B cell (primary cell): ENCODE measurements around the gene NPPB. TPM values are rescaled to one million over a fixed set of nuclear protein-coding genes. Genes with fewer than 3 reads are reported as not detected.

Source experiments
- ATAC-seq: fragments of 200-7000 bp; cut with Tn5 transposase; one replicate; pipeline ENCODE4 v1.10.0; 2021; ENCODE audit warnings: low read depth, mild to moderate bottlenecking, moderate number of reproducible peaks, moderate library complexity
- CTCF ChIA-PET: fragments of 350-600 bp; sonication (Branson Sonifier 250); formaldehyde crosslinking; loops from one replicate; lab custom pipeline; 2021; ENCODE audit warnings: antibody characterized with exemption, inconsistent platforms; lab: Charles Lee
- POLR2A ChIA-PET: fragments of 350-600 bp; sonication (Branson Sonifier 250); formaldehyde crosslinking; loops from one replicate; lab custom pipeline; 2021; ENCODE audit warnings: antibody characterized with exemption; lab: Charles Lee
- DNase-seq: peaks from one replicate; pipeline ENCODE4 v3.0.0; 2013
- H2AFZ ChIP-seq: 2 replicates; pipeline ENCODE4 v1.6.1; 2012; ENCODE audit warnings: mild to moderate bottlenecking, low read depth, low read length; ENCODE audit not compliant: insufficient read depth, poor library complexity, severe bottlenecking
- H3K27ac ChIP-seq, 2 donors: 1 replicate in 1 of 2; 2 replicates in 1 of 2; pipeline ENCODE4 v1.5.1; 2012 to 2013; ENCODE audit warnings: low read length in 2 of 2, mild to moderate bottlenecking in 2 of 2, moderate library complexity in 1 of 2
- H3K27me3 ChIP-seq, 4 experiments: fragments of 200-600 bp in 1 of 4; sonication (generic) in 1 of 4; replicated peaks in 1 of 4; 1 replicate in 2 of 4; 2 replicates in 2 of 4; pipeline versions ENCODE4 v1.6.1 to v1.7.0; 2013 to 2016; ENCODE audit warnings: low read length in 3 of 4, mild to moderate bottlenecking in 2 of 4, mixed read lengths in 1 of 4, moderate library complexity in 1 of 4; ENCODE audit not compliant: insufficient read depth in 4 of 4, control insufficient read depth in 3 of 4; ENCODE audit errors: control extremely low read depth in 1 of 4
- H3K36me3 ChIP-seq, 2 experiments: replicated peaks in 1 of 2; 1 replicate in 1 of 2; 2 replicates in 1 of 2; pipeline versions ENCODE4 v1.6.1 to v1.7.1; 2013; ENCODE audit warnings: low read length in 1 of 2; ENCODE audit not compliant: insufficient read depth in 2 of 2, control insufficient read depth in 1 of 2; ENCODE audit errors: control extremely low read depth in 1 of 2, extremely low read depth in 1 of 2
- H3K4me1 ChIP-seq, 2 donors: fragments of 200-600 bp in 1 of 2; sonication (generic) in 1 of 2; 1 replicate in 1 of 2; 2 replicates in 1 of 2; pipeline versions ENCODE4 v1.5.1 to v1.6.1; 2013 to 2017; ENCODE audit warnings: low read length in 2 of 2; ENCODE audit not compliant: control insufficient read depth in 2 of 2, insufficient read depth in 2 of 2
- H3K4me2 ChIP-seq: replicated peaks from 2 replicates; pipeline ENCODE3; 2012; ENCODE audit warnings: mild to moderate bottlenecking, low read depth, low read length; ENCODE audit not compliant: poor library complexity, severe bottlenecking
- H3K4me3 ChIP-seq, 5 experiments: fragments of 200-600 bp in 1 of 5; sonication (generic) in 1 of 5; 1 replicate in 3 of 5; 2 replicates in 2 of 5; pipeline versions ENCODE4 v1.5.1 to v1.7.0; 2011 to 2016; ENCODE audit warnings: low read length in 4 of 5, mild to moderate bottlenecking in 4 of 5, low read depth in 2 of 5, control low read depth in 1 of 5, moderate library complexity in 1 of 5; ENCODE audit not compliant: insufficient read depth in 1 of 5; ENCODE audit errors: control extremely low read depth in 1 of 5, extremely low read depth in 1 of 5
- H3K79me2 ChIP-seq: fragments of 200-600 bp; sonication (generic); one replicate; pipeline ENCODE4 v1.6.0; 2016; ENCODE audit warnings: low read length; ENCODE audit not compliant: control insufficient read depth, insufficient read depth
- H3K9ac ChIP-seq: fragments of 200-600 bp; sonication (generic); 2 replicates; pipeline ENCODE4 v1.6.1; 2017; ENCODE audit warnings: mild to moderate bottlenecking, low read length, moderate library complexity
- H3K9me3 ChIP-seq, 3 donors: one replicate each; pipeline versions ENCODE4 v1.6.1 to v1.7.1; 2013; ENCODE audit warnings: low read length in 2 of 3; ENCODE audit not compliant: control insufficient read depth in 2 of 3, insufficient read depth in 1 of 3; ENCODE audit errors: control extremely low read depth in 1 of 3
- H4K20me1 ChIP-seq: 2 replicates; pipeline ENCODE4 v1.6.0; 2012; ENCODE audit warnings: mild to moderate bottlenecking, low read length; ENCODE audit not compliant: insufficient read depth, control insufficient read depth, poor library complexity, severe bottlenecking
- H3K27ac Mint-ChIP-seq: one replicate; pipeline ENCODE4 v1.8.0; 2021; ENCODE audit warnings: mixed read lengths
- H3K27me3 Mint-ChIP-seq: one replicate; pipeline ENCODE4 v1.8.0; 2021; ENCODE audit warnings: mixed read lengths
- H3K4me1 Mint-ChIP-seq: one replicate; pipeline ENCODE4 v1.8.0; 2021; ENCODE audit warnings: mixed read lengths
- H3K4me3 Mint-ChIP-seq: one replicate; pipeline ENCODE4 v1.8.0; 2021; ENCODE audit warnings: mixed read lengths
- H3K9me3 Mint-ChIP-seq: one replicate; pipeline ENCODE4 v1.8.0; 2022; ENCODE audit warnings: mixed read lengths; ENCODE audit not compliant: insufficient read depth
- EZH2 ChIP-seq: IDR thresholded peaks from 2 replicates; pipeline ENCODE4 v1.6.1; 2012; ENCODE audit warnings: borderline replicate concordance, low read depth, mild to moderate bottlenecking, moderate library complexity, low read length; ENCODE audit not compliant: insufficient read depth, poor library complexity, severe bottlenecking
- WGBS: methylation state at CpG from one replicate; pipeline ENCODE4 v1.1.5; 2013; ENCODE audit warnings: missing lambda C conversion rate; ENCODE audit not compliant: insufficient coverage; 5-methylcytosine and 5-hydroxymethylcytosine counted together
- intact Hi-C: fragments of 100-400 bp; cut with micrococcal nuclease; formaldehyde crosslinking; loops from one replicate; pipeline ENCODE4 v1.10.0; 2022
- polyA plus RNA-seq: library from polyadenylated mRNA; depleted of rRNA; stranded (reverse); fragments of >200 nt; gene quantifications from 2 replicates; pipeline ENCODE4 v1.2.3, GENCODE V29; 2012
- total RNA-seq, 2 donors: library from RNA; stranded (reverse); fragments of 120-200 nt in 1 of 2; gene quantifications; 1 replicate in 1 of 2; 2 replicates in 1 of 2; pipeline versions ENCODE4 v1.2.3 to v1.2.4, GENCODE V29; 2013 to 2022
- TF ChIP-seq, protein P1 (sequence below): fragments of 200-600 bp; IDR thresholded peaks from one replicate; pipeline ENCODE4 v1.8.0; 2022; ENCODE audit warnings: antibody characterized with exemption, mild to moderate bottlenecking

The NPPB gene
- total and polyA plus RNA-seq, 2 donors (not counting 1 experiment from before 2014, with no cell fraction given) = not detected

DNA sequence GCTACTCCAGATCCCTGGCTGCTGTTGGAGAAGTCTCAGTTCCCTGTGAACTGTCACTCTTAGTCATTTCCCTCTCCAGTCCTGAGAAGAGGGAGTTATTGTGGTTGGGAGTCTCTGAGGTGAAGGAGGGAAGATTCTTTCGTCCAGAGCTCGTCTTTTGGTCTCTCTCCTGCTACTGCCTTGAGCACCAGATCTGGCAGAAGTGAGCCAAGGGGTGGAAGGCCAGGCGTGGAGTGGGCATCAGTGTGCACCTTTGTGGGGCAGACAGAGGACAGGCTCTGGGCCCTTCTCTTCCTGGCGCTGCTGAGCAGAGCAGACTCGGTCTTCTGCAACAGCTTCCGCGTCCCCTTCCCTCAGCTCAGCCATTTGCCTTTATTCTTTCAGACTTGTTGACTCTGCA, 33.6 kb downstream of the NPPB start:
- Histone ChIP-seq H3K27ac (no peak overlapping the region), H3K4me3 (no peak overlapping the region), H3K9ac (no peak overlapping the region), H3K79me2 (peaks cover 9% of the 10 kb centered on the region), H4K20me1 (no peaks in the 10 kb centered on the region), H3K9me3 (no peaks in the 10 kb centered on the region), H2AFZ (no peak overlapping the region), H3K4me1 (no peaks in the 10 kb centered on the region), H3K27me3 (no peaks in the 10 kb centered on the region), H3K4me2 (no peak overlapping the region), H3K36me3 (peaks cover 25 to 78% of the 10 kb centered on the region in 2 experiments)
- no peak for ATAC-seq
- intact Hi-C loops = no loop called here
- DNase-seq = no peak
- H3K27ac Mint-ChIP-seq = no peak overlapping the region
- WGBS = 98% methylated on average over 7 of the region's 7 CpGs
- POLR2A ChIA-PET = no interaction called here
- H3K4me1 Mint-ChIP-seq = no peaks in the 10 kb centered on the region
- TF ChIP-seq, protein P1, sequence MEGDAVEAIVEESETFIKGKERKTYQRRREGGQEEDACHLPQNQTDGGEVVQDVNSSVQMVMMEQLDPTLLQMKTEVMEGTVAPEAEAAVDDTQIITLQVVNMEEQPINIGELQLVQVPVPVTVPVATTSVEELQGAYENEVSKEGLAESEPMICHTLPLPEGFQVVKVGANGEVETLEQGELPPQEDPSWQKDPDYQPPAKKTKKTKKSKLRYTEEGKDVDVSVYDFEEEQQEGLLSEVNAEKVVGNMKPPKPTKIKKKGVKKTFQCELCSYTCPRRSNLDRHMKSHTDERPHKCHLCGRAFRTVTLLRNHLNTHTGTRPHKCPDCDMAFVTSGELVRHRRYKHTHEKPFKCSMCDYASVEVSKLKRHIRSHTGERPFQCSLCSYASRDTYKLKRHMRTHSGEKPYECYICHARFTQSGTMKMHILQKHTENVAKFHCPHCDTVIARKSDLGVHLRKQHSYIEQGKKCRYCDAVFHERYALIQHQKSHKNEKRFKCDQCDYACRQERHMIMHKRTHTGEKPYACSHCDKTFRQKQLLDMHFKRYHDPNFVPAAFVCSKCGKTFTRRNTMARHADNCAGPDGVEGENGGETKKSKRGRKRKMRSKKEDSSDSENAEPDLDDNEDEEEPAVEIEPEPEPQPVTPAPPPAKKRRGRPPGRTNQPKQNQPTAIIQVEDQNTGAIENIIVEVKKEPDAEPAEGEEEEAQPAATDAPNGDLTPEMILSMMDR = no peak
- no peak for TF ChIP-seq EZH2
- H3K4me3 Mint-ChIP-seq = no peak overlapping the region
- no peaks in the 10 kb centered on the region for H3K27me3 Mint-ChIP-seq
- CTCF ChIA-PET = no interaction called here
- H3K9me3 Mint-ChIP-seq = no peaks in the 10 kb centered on the region

DNA sequence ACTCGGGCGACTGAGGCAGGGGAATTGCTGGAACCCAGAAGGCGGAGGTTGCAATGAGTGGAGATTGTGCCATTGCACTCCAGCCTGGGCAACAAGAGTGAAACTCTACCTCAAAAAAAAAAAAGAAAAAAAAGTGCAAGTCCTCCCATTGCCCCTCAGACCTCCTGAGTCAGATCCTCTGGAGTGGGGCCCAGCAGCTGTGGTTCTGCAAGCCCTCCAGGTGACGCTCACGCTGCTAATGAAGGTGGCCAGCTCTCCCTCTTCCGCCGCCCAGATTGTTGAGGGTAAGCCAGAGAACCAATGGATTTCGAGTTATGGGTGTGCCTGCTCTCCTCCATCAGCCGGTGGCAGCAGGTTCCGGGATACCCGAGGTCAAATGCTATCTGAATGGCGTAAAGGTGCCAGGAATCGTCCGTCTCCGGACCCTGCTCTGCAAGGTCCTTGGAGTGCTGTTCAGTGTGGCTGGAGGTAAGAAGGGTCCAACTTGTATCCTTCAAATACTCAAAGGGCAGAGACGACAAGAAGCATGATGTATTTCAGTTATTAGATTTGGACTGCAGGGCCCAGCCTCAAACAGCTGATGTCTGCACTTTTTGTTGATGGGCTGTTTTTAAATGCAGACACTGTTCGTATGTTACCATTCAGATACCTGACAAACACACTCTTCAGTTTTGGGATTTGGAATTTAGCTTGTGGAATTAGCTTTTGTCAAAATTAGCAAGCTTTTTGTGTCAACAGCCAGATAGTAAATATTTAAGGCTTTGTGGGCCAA, 35.2 kb downstream of the NPPB start:
- Histone ChIP-seq H3K4me2 (no peak overlapping the region), H3K9me3 (no peaks in the 10 kb centered on the region), H3K4me1 (no peaks in the 10 kb centered on the region), H3K27me3 (no peaks in the 10 kb centered on the region), H3K27ac (no peak overlapping the region), H2AFZ (no peak overlapping the region), H4K20me1 (no peaks in the 10 kb centered on the region), H3K9ac (no peak overlapping the region), H3K79me2 (peaks cover 13% of the 10 kb centered on the region), H3K36me3 (peaks cover 31 to 78% of the 10 kb centered on the region in 2 experiments), H3K4me3 (no peak overlapping the region)
- ATAC-seq (no peak), DNase-seq (no peak)
- Mint-ChIP-seq H3K27ac (no peak overlapping the region), H3K4me1 (no peaks in the 10 kb centered on the region), H3K27me3 (no peaks in the 10 kb centered on the region), H3K9me3 (no peaks in the 10 kb centered on the region), H3K4me3 (no peak overlapping the region)
- 97% methylated on average over 9 of the region's 17 CpGs for WGBS
- ChIA-PET CTCF (interaction anchor here (0.6 to 1.4 kb wide), 3 partner anchors 15 to 38 kb away, joined by 3 read pairs; partner anchors contain the start of gene NPPA), POLR2A (no interaction called here)
- intact Hi-C loops = no loop called here
- no peak for TF ChIP-seq EZH2
- TF ChIP-seq, protein P1 = no peak
